Activated CD8-positive, alpha-beta memory T cell treated with anti-CD3 and anti-CD28 coated beads, Interleukin-2, amount 50 U/mL, for 1 hour (primary cell): Measurements from ENCODE around the gene SLC16A7.
"Not testable (repeated sequence)": the region's sequence is repeated elsewhere in the genome, so short reads cannot be mapped to it uniquely, and the experiment has no call there.

Experiments used
- DNase-seq: peaks from one replicate; pipeline ENCODE4 v3.0.0-alpha.2; 2020; ENCODE audit errors: extremely low read depth

Gene SLC16A7

GRCh38 chr12:59736359-59736758, 140.5 kb downstream of the SLC16A7 start:
- DNase-seq = no peak

GRCh38 chr12:59736786-59737185, 141.0 kb downstream of the SLC16A7 start:
- no peak for DNase-seq

GRCh38 chr12:59737725-59738463, 142.1 kb downstream of the SLC16A7 start:
- no peak for DNase-seq

GRCh38 chr12:59742841-59743240, 147.0 kb downstream of the SLC16A7 start:
- no peak for DNase-seq

- no peak for DNase-seq
These were observed 148.7 kb downstream of the SLC16A7 start for GRCh38 chr12:59744564-59744963.

- not testable (repeated sequence) for DNase-seq
These were observed 155.3 kb downstream of the SLC16A7 start for GRCh38 chr12:59751091-59751490.

- DNase-seq = no peak
These were observed 165.7 kb downstream of the SLC16A7 start for GRCh38 chr12:59761542-59761941.

GRCh38 chr12:59763835-59764234, 168.0 kb downstream of the SLC16A7 start:
- no peak for DNase-seq

GRCh38 chr12:59768031-59768430, 172.2 kb downstream of the SLC16A7 start:
- DNase-seq = no peak

- DNase-seq = no peak
These were observed 184.8 kb downstream of the SLC16A7 start for GRCh38 chr12:59780605-59781135.

GRCh38 chr12:59787610-59788009, 191.8 kb downstream of the SLC16A7 start:
- no peak for DNase-seq

GRCh38 chr12:59792647-59793046, 196.8 kb downstream of the SLC16A7 start:
- no peak for DNase-seq

- no peak for DNase-seq
These were observed 207.9 kb downstream of the SLC16A7 start for GRCh38 chr12:59803735-59804134.

- DNase-seq = no peak
These were observed 212.6 kb downstream of the SLC16A7 start for GRCh38 chr12:59808317-59808910.

GRCh38 chr12:59811991-59812390, 216.2 kb downstream of the SLC16A7 start:
- DNase-seq = no peak

- no peak for DNase-seq
These were observed 216.9 kb downstream of the SLC16A7 start for GRCh38 chr12:59812716-59813115.

GRCh38 chr12:59820594-59821011, 224.8 kb downstream of the SLC16A7 start:
- DNase-seq = no peak

- no peak for DNase-seq
These were observed 227.7 kb downstream of the SLC16A7 start for GRCh38 chr12:59823567-59823966.

GRCh38 chr12:59827767-59828166, 231.9 kb downstream of the SLC16A7 start:
- no peak for DNase-seq

- DNase-seq = no peak
These were observed 232.7 kb downstream of the SLC16A7 start for GRCh38 chr12:59828521-59828920.

GRCh38 chr12:59833408-59833807, 237.6 kb downstream of the SLC16A7 start:
- no peak for DNase-seq

GRCh38 chr12:59834659-59835474, 239.0 kb downstream of the SLC16A7 start:
- DNase-seq = no peak
